AG09319 (cell line): Measurements from ENCODE around the gene LRP4.

Experiments used
- DNase-seq: peaks from one replicate; pipeline ENCODE4 v3.0.0-alpha.2; 2010; ENCODE audit warnings: low read depth; ENCODE audit errors: extremely low read depth
- CTCF ChIP-seq: IDR thresholded peaks from 2 replicates; pipeline ENCODE4 v1.5.1; 2011; ENCODE audit warnings: low read depth, mild to moderate bottlenecking, inconsistent platforms, low read length, moderate library complexity

Gene LRP4

GRCh38 chr11:46874586-46874985 lies 43.8 kb downstream of the LRP4 start:
- no peak for TF ChIP-seq CTCF
- DNase-seq = no peak

- DNase-seq = no peak
- no peak for TF ChIP-seq CTCF
Measured at GRCh38 chr11:46868912-46869311, 49.4 kb downstream of the LRP4 start.

- no peak for TF ChIP-seq CTCF
- peak; percentile 35 for DNase-seq
Measured at GRCh38 chr11:46865340-46865739, 53.0 kb downstream of the LRP4 start.

GRCh38 chr11:46860218-46860617 lies 58.1 kb downstream of the LRP4 start:
- no peak for DNase-seq
- TF ChIP-seq CTCF = no peak

- no peak for DNase-seq
- no peak for TF ChIP-seq CTCF
Measured at GRCh38 chr11:46858920-46859546, 59.3 kb downstream of the LRP4 start.

- no peak for DNase-seq
- TF ChIP-seq CTCF = no peak
Measured at GRCh38 chr11:46857666-46858065, 60.7 kb downstream of the LRP4 start.

GRCh38 chr11:46856605-46857343 lies 61.6 kb downstream of the LRP4 start:
- TF ChIP-seq CTCF = no peak
- no peak for DNase-seq
